ENCODE results near the gene DLGAP4.
"Not testable (repeated sequence)": the region's sequence is repeated elsewhere in the genome, so short reads cannot be mapped to it uniquely, and the experiment has no call there.

DLGAP4 gene

GRCh38 chr20:36507746-36508145, 201.6 kb downstream of the DLGAP4 start:
- DNase-seq (ENCODE audit: low read depth): no peak
- no peak overlapping the region for H3K4me3 ChIP-seq (ENCODE audit: low read depth, low read length)
- TF ChIP-seq, protein P1, sequence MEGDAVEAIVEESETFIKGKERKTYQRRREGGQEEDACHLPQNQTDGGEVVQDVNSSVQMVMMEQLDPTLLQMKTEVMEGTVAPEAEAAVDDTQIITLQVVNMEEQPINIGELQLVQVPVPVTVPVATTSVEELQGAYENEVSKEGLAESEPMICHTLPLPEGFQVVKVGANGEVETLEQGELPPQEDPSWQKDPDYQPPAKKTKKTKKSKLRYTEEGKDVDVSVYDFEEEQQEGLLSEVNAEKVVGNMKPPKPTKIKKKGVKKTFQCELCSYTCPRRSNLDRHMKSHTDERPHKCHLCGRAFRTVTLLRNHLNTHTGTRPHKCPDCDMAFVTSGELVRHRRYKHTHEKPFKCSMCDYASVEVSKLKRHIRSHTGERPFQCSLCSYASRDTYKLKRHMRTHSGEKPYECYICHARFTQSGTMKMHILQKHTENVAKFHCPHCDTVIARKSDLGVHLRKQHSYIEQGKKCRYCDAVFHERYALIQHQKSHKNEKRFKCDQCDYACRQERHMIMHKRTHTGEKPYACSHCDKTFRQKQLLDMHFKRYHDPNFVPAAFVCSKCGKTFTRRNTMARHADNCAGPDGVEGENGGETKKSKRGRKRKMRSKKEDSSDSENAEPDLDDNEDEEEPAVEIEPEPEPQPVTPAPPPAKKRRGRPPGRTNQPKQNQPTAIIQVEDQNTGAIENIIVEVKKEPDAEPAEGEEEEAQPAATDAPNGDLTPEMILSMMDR (IDR thresholded peaks at IDR 0.05; ENCODE audit: low read depth, low read length, missing control alignments): no peak
- in situ Hi-C loops (cut with HindIII; ENCODE audit: low sequenced_read_pairs): no loop called here

DNA sequence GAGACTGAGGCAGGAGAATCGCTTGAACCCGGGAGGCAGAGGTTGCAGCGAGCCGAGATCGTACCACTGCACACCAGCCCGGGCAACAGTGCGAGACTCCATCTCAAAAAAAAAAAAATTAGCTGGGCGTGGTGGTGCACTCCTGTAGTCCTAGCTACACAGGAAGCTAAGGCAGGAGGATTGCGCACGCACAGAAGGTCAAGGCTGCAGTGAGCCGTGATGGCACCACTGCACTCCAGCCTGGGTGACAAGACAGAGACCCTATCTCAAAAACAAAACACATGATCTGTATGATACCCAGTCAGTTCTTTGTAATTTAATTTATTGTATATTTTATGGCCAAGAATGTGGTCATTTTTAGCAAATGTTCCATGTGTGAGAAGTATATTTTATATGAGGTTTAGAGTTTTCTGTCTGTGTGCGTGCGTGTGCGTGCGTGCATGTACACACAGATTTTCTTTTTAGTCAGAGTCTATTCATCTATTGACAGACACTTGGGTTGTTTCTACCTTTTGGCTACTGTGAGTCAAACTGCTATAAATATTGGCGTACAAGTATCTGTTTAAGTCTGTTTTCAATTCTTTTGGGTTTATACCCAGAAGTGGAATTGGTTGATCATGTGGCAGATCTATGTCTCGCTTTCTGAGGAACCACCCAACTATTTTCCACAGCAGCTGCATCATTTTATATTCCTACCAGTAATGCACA, 213.0 kb downstream of the DLGAP4 start:
- no peak for DNase-seq (ENCODE audit: low read depth)
- H3K4me3 ChIP-seq (ENCODE audit: low read depth, low read length): no peak overlapping the region
- in situ Hi-C loops (cut with HindIII; ENCODE audit: low sequenced_read_pairs): no loop called here
- TF ChIP-seq, protein P1 (IDR thresholded peaks at IDR 0.05; ENCODE audit: low read depth, low read length, missing control alignments): no peak

DNA sequence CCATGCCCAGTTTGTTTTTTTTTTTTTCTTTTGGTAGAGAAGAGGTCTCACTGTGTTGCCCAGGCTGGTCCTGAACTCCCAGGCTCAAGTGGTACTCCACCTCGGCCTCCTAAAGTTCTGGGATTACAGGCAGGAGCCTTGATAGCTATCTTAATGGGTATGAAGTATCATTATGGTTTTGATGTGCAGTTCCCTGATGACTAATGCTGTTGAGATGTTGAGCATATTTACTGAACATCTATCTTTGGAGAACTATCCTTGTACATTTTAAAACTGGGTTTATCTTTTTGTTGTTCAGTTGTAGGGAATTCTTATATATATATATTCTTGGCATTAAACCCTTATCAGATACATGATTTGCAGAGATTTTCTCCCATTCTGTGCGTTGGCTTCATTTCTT, 213.8 kb downstream of the DLGAP4 start:
- in situ Hi-C loops (cut with HindIII; ENCODE audit: low sequenced_read_pairs): no loop called here
- TF ChIP-seq, protein P1 (IDR thresholded peaks at IDR 0.05; ENCODE audit: low read depth, low read length, missing control alignments): no peak
- no peak overlapping the region for H3K4me3 ChIP-seq (ENCODE audit: low read depth, low read length)
- DNase-seq (ENCODE audit: low read depth): no peak

DNA sequence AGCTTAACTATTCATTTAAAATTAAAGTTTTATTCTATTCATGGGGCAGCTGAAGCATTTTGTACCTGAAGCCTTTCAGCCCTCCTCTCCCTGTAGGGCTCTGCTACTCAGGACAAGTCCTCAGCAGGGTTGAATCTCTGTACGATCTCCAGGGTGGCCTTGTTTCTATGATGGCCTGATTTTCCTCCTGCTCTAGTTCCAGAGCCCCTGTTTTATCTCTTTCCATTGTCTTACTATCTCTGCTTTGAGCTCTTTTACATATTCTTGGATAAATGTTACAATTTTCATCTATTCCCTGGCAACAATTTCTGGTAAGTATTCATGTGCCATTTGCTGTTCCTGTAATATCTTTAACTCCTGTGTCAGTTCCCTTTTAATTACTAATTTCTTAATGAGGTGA, 215.4 kb downstream of the DLGAP4 start:
- no peak for DNase-seq (ENCODE audit: low read depth)
- in situ Hi-C loops (cut with HindIII; ENCODE audit: low sequenced_read_pairs): no loop called here
- TF ChIP-seq, protein P1 (IDR thresholded peaks at IDR 0.05; ENCODE audit: low read depth, low read length, missing control alignments): no peak
- H3K4me3 ChIP-seq (ENCODE audit: low read depth, low read length): no peak overlapping the region

DNA sequence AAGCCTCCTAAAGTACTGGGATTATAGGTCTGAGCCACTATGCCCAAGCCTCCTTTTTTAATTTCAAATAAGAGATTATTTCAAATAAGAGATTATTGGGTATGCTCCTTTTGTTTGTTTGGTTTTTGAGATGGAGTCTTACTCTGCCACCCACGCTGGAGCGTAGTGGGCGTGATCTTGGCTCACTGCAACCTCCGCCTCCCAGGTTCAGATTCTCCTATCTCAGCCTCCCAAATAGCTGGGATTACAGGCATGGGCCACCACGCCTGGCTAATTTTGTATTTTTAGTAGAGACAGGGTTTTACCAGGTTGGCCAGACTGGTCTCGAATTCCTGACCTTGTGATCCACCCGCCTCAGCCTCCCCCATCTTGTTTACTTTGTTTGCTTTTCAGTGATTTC, 216.3 kb downstream of the DLGAP4 start:
- DNase-seq (ENCODE audit: low read depth); H3K4me3 ChIP-seq (ENCODE audit: low read depth, low read length); in situ Hi-C loops (cut with HindIII; ENCODE audit: low sequenced_read_pairs): not testable (repeated sequence)

DNA sequence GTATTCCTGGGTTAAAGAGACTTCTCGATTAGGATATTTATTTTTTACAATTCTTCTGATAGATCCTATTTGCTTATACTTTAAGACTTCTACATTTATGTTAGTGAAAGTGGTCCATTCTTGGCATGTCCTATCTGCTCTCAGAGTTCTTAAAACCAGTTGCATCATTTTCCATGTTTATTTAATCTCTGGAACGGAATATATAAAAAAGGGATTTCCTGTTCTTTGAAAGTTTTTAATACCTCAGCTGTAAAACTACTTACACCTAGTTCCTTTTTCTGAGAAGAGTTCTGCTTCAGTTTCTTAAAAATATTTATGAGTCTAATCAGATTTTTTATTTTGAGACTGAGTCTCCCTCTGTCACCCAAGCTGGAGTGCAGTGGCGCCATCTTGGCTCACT, 217.2 kb downstream of the DLGAP4 start:
- no peak overlapping the region for H3K4me3 ChIP-seq (ENCODE audit: low read depth, low read length)
- DNase-seq (ENCODE audit: low read depth): no peak
- TF ChIP-seq, protein P1 (IDR thresholded peaks at IDR 0.05; ENCODE audit: low read depth, low read length, missing control alignments): no peak
- in situ Hi-C loops (cut with HindIII; ENCODE audit: low sequenced_read_pairs): no loop called here

DNA sequence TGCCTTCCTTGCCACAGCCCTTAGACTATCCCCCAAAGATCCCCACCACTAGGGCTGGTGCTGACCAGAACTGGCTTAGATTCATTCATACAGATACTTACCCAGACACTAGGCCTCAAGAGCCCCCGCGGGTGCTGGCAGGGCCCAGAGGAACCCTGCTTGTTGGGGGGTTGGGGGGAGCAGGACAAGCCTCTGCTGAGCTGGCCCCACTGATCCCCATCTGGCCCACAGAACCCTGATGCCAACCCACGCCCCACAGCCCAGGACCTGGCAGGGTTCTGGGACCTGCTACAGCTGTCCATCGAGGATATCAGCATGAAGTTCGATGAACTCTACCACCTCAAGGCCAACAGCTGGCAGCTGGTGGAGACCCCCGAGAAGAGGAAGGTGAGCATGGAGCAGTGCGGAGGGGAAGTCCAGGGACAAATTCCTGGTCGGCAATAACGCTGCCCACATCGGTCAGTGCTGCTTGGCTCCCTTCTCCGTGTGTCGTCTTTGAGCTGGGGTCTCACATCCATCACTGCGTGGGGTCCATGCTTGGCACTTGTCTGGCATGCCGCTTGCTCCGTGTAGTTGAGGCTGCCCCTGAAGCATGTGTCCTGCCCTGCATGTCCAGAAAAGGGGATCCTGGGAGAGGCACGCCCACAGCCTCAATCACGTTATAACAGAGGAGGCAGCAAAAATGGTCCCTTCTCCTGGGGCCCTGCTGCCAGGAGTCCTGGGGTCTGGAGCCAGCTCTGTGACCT, 219.7 kb downstream of the DLGAP4 start:
- TF ChIP-seq, protein P1 (IDR thresholded peaks at IDR 0.05; ENCODE audit: low read depth, low read length, missing control alignments): no peak
- in situ Hi-C loops (cut with HindIII; ENCODE audit: low sequenced_read_pairs): no loop called here
- no peak overlapping the region for H3K4me3 ChIP-seq (ENCODE audit: low read depth, low read length)
- DNase-seq (ENCODE audit: low read depth): no peak

Data from astrocyte of the cerebellum (primary cell).